Right ventricle myocardium inferior (tissue), 1 donor: ENCODE measurements around the gene GPR39. TPM values are rescaled to one million over a fixed set of nuclear protein-coding genes. Genes with fewer than 3 reads are reported as not detected.
A peak's percentile ranks its signal among the peaks of the same experiment; 100 is the strongest.

Source experiments
- ATAC-seq: fragments of 200-7000 bp; cut with Tn5 transposase; one replicate; pipeline ENCODE4 v1.9.1; 2020; ENCODE audit warnings: mild to moderate bottlenecking, moderate library complexity
- DNase-seq: peaks from one replicate; pipeline ENCODE4 v3.0.0; 2021; ENCODE audit errors: missing footprints
- intact Hi-C: fragments of 100-400 bp; cut with DNase I; formaldehyde crosslinking; loops from one replicate; pipeline ENCODE4 v1.11.0; 2022
- total RNA-seq: library from RNA; stranded (reverse); fragmentation: NEBNext Ultra II Directional; extraction: Animal tissue kit (Norgen Biotek cat#: 25700); gene quantifications from one replicate; pipeline ENCODE4 v1.2.1, GENCODE V29; 2021
- donor health status: DM: no; HTN: yes; CAD: no; lungs with severe emphysema.

GPR39 gene
- total RNA-seq, 1 donor from 2014 or later = not detected

- intact Hi-C loops = no loop called here
- ATAC-seq (no peak), DNase-seq (no peak)
These were observed 126.5 kb downstream of the GPR39 start for GRCh38 chr2:132542953-132543569.

DNA sequence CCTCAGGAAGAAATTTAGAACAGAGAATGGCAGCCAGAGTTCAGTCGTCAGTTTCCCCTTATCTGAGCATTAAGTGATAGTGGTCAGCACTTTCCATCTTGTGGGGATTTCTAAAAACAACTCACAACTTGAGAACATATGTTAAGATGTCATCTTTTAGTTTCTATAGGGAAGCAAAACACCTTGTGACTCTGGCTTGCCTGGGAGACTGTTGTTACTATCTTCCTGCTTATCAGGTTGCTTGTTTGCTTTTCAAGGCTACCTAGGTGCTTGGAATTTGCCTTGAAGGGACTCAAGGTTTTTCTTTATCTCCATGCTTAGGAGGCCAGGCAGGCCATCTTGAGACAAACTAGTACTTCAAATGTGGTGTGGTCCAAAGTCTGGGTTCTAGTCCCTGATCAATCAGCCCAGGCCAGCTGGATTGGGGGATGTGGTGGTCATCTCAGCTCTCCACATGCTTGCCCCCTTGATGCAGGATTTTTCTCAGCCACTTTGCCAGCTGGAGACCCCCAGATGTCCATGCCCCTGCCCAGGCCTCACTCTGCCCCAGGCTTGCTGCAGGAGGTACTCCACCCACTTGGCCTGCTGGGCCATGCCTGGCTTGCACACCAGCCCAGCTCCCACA lies 127.5 kb downstream of the GPR39 start:
- intact Hi-C loops = no loop called here
- ATAC-seq (no peak), DNase-seq (no peak)

DNA sequence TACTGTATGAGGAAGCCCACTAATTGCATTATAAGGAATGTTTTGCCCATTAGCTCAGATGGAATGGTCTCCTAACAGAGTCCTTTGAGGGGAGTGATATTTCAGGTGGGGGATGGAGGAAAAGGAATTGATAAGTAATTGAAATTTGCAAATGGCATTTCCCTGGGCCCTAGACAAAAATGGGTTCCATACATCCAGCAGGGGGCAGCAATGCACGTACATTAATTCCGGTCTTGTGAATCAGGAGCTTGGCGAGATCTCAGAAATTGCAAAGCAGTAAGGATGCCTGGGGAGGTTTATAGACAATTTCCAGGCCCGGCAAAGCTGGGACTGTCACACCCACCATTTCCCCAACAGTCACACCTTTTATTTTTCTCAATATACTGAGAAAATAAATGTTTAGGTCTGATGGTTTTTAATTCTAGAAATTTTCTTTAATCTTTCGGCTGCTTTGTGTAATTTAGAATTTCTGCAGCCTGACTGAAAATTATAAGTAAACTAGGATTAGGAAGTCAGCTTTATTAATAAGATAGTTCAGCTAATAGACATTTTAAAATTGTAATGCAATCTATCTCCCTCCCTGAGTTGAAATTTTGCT lies 130.6 kb downstream of the GPR39 start:
- intact Hi-C loops = loop anchor here (5.0 kb wide), 3 partner anchors 1015 to 1295 kb away; no protein-coding TSS in a partner anchor
- ATAC-seq = no peak
- no peak for DNase-seq

GRCh38 chr2:132549935-132550670 lies 133.5 kb downstream of the GPR39 start:
- DNase-seq = no peak
- ATAC-seq = no peak
- intact Hi-C loops = loop anchor here (5.0 kb wide), 3 partner anchors 1012 to 1292 kb away; no protein-coding TSS in a partner anchor

- intact Hi-C loops = no loop called here
- ATAC-seq = no peak
These were observed 134.3 kb downstream of the GPR39 start for GRCh38 chr2:132550946-132551345.

GRCh38 chr2:132557694-132558093 lies 141.1 kb downstream of the GPR39 start:
- intact Hi-C loops = no loop called here
- no peak for DNase-seq
- no peak for ATAC-seq

More at GRCh38 chr2:132550946-132551345, 134.3 kb downstream of the GPR39 start:
- DNase-seq = no peak

- no peak for ATAC-seq
- intact Hi-C loops = no loop called here
- DNase-seq = no peak
These were observed 142.7 kb downstream of the GPR39 start for GRCh38 chr2:132559326-132559725.

DNA sequence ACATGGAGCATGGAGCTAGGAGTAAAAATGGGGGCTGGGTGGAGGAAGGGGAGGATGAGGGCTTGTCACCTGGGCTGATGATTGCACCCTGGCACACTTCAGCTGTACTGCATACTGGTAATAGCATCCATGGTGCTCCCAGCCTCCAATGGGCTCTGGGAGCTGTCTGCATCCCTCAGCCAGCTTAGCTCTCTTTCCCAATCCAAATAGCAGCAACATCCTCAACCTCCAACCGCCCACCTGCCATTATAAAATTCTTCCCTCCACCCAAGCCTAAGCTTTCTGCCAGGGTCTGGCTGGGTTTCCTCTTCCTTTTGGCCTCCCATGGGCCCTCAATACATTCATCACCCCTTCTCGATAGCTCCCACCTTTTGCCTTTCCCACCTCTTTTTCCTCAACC lies 143.3 kb downstream of the GPR39 start:
- intact Hi-C loops = no loop called here
- ATAC-seq = no peak
- no peak for DNase-seq

DNA sequence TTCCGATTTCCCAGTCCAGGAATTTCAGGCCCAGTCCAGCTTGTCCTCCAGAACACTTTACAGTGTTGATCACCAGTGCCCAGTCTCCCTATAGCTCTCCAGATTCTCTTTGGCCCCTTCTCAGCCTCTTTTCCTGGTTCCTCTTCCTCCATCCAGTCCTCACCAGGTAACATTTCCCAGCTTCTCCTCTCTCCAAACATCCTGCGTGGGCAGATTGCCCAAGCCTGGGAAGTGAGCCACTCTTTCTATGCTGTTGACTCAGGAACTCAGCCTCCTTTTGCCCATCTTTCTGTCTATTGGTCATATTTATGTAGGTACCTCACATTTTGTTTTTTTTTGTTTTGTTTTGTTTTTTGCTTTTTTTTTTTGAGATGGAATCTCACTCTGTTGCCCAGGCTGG lies 144.0 kb downstream of the GPR39 start:
- ATAC-seq (no peak), DNase-seq (no peak)
- intact Hi-C loops = no loop called here

DNA sequence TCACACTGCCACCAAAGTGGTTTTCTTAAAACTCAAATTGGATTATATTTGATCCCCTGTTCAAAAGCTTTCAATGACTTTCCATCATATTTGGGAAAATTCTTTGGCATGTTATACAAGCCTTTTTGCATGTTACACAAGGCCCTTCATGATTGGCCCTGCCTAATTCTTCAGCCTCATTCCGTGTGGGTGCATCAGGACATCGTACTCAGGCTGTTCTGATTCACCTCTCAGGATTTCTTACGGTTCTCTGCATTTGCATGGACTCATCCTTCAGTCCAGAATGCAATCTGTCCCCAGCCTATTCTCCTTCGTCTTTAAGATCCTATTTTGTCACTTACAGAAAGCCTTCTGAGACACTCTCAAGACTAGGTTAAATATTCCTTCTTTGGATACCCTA lies 145.6 kb downstream of the GPR39 start:
- ATAC-seq (no peak), DNase-seq (no peak)
- intact Hi-C loops = no loop called here

DNA sequence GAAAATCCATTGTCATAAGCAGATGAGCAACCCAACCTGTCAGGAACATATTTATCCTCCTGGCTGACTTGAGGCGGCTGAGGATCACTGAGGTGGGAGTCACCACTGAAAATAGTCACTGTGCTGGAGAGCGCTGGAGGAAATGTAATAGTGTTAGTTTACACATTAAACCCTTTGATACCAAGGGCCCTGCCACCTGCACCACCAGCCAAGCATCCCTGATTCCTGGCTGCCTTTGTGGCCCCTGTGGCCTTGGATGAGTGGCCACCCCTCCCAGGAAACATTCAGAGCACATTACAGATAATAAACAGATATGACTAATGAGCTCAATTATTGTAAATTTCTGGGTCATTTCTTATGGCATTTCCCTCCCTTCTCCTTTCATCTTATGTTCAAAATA lies 147.5 kb downstream of the GPR39 start:
- intact Hi-C loops = no loop called here
- ATAC-seq (no peak), DNase-seq (no peak)

DNA sequence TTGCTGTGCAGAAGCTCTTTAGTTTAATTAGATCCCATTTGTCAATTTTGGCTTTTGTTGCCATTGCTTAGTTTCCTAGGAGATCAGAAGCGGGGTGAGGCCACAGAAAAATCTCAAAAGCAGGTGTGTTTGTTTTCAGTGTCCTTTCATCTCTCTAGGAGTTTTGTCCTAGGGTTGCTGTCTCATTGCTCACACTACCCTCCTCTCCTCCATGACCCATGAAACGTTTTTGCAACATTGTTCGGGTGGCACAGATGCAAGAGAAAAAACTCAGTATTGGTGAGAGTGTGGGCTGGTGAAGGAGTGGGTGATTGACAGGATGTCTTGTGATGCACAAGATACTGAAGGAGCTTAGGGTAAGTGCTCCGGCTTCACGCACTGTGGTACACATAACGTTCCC lies 149.8 kb downstream of the GPR39 start:
- DNase-seq (no peak), ATAC-seq (no peak)
- intact Hi-C loops = no loop called here

DNA sequence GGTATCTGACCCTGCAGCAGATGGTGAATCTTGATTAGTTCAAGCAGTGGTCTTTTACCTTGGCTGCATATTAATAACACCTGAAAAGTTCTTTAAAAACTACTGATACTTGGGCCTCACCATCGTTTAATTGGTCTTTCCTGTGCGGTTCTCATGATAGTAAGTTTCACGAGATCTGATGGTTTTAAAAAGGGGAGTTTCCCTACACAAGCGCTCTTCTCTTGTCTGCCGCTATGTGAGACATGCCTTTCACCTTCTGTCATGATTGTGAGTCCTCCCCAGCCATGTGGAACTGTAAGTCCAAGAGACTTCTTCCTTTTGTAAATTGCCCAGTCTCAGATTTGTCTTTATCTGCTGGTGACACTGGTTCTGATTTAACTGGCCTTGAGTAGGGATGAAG lies 151.1 kb downstream of the GPR39 start:
- DNase-seq (no peak), ATAC-seq (no peak)
- intact Hi-C loops = no loop called here

- intact Hi-C loops = no loop called here
- ATAC-seq (peak; percentile 13), DNase-seq (no peak)
These were observed 152.1 kb downstream of the GPR39 start for GRCh38 chr2:132568656-132569055.

DNA sequence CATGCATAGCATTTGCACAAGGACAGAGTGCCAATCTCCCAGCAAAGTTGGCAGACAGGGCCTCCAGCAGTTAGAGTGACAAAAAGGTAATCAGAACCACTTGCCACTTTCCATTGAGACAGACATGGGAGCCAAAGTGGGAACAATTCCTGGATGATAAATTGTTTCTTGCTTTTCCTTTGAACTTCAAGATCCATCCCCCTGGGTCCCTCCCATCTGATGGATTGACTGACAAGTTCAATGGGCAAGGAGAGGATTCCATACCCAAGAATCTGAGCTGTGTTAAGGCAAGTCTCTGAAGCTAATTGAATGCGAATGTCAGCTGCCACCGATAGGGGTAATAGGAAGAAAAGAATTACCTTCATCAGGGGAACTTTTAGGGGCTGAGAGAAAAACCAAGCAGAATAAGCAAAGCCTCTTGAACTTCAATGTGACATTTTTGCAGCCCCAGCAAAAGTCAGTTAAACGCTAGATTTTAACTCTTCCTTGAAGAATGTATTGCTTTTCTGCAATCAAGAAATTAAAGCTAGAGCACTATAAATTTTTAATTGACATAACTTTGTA lies 156.9 kb downstream of the GPR39 start:
- DNase-seq (no peak), ATAC-seq (no peak)
- intact Hi-C loops = no loop called here

- intact Hi-C loops = no loop called here
- DNase-seq = no peak
- ATAC-seq = no peak
These were observed 161.1 kb downstream of the GPR39 start for GRCh38 chr2:132577686-132578085.

DNA sequence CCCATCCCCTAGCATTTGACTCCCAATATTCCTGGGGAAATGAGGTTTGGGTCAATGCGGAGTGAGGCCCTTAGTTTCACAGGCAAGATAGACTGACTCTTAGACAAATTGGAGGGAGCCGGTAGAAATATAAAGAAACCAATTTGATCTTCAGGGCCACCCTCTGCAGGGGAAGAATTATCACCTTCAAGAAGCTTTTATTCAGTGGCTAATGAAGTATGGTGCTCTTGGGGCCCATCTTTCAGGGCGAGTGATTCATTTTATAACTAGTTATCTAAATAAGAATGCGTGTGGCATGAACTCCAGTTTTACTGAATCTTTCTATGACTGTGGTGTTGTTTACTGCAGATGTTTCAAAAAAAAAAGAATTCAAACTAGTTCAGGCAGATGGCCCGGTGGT lies 165.0 kb downstream of the GPR39 start:
- intact Hi-C loops = no loop called here
- DNase-seq (no peak), ATAC-seq (no peak)

DNA sequence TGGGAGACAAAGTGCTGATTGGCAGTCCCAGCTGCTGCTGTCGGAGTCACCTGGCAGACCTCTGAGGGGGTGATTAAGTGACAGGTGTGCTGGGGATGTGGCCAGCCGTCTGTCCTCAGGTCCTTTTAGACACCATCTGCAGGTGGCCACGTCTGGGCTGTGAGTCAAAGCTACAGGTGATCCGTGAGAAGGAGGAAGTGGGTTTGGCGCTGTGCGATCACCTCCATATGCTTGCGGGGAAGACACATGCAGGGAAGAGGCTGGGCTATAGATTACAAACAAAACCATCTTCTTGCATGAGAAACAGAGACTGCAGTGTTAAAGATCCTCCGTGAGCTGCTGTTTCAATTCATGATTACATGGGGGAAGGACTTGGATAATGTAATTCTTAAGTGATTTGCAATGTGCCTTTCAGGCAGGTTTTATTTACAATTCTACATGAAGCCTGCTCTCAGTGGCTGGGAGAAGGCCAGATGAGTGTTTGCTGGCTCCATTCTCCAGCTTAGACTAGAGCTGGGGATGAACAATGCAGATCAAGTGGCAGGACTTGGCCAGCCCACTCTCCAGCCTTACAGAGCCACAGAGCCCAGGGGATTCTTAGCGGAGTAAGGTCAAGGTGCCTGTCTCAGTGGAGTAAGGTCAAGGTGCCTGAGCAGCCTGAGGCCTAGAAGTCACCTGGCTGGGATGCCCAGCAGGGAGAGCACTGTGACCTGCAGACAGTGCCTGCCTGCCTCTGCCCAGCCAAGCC lies 165.6 kb downstream of the GPR39 start:
- no peak for ATAC-seq
- no peak for DNase-seq
- intact Hi-C loops = no loop called here
